HG03060 (cell line): ENCODE data around the gene SEZ6L2.
"Not testable (repeated sequence)": the region's sequence is repeated elsewhere in the genome, so short reads cannot be mapped to it uniquely, and the experiment has no call there.

ENCODE experiments used
- ATAC-seq: cut with Tn5 transposase; IDR thresholded peaks from one replicate; pipeline ENCODE4 v1.9.1; 2021; ENCODE audit warnings: low read depth, moderate number of reproducible peaks; ENCODE audit not compliant: unreplicated experiment

The SEZ6L2 gene

GRCh38 chr16:29899516-29900101 lies at the start of gene SEZ6L2:
SEZ6L2 (minus strand) TSS chr16:29899550; CDS start chr16:29899019, 531 bp downstream.
- no peak for ATAC-seq

- no peak for ATAC-seq
Observed at GRCh38 chr16:29947897-29948296, 48.5 kb upstream of the SEZ6L2 start.

GRCh38 chr16:29943846-29944799 lies 44.8 kb upstream of the SEZ6L2 start:
- ATAC-seq = no peak

- ATAC-seq = no peak
Observed at GRCh38 chr16:29940656-29941055, 41.3 kb upstream of the SEZ6L2 start.

GRCh38 chr16:29931750-29932149 lies 32.4 kb upstream of the SEZ6L2 start:
- not testable (repeated sequence) for ATAC-seq

GRCh38 chr16:29927070-29927905 lies 27.9 kb upstream of the SEZ6L2 start:
- no peak for ATAC-seq

- ATAC-seq = no peak
Observed at GRCh38 chr16:29926711-29927052, 27.3 kb upstream of the SEZ6L2 start.

- peak; percentile 64 for ATAC-seq
Observed at GRCh38 chr16:29925781-29926710, 26.7 kb upstream of the SEZ6L2 start, which contains the start of gene KCTD13. KCTD13 (minus strand) TSS chr16:29926226; CDS start chr16:29926033, 193 bp downstream.

- no peak for ATAC-seq
Observed at GRCh38 chr16:29925105-29925756, 25.9 kb upstream of the SEZ6L2 start.

- ATAC-seq = no peak
Observed at GRCh38 chr16:29922986-29923501, 23.7 kb upstream of the SEZ6L2 start.

GRCh38 chr16:29922326-29922725 lies 23.0 kb upstream of the SEZ6L2 start:
- no peak for ATAC-seq

GRCh38 chr16:29921034-29921385 lies 21.7 kb upstream of the SEZ6L2 start:
- no peak for ATAC-seq

GRCh38 chr16:29920288-29921033 lies 21.1 kb upstream of the SEZ6L2 start:
- no peak for ATAC-seq

GRCh38 chr16:29916979-29917378 lies 17.6 kb upstream of the SEZ6L2 start:
- no peak for ATAC-seq

GRCh38 chr16:29915590-29916247 lies 16.4 kb upstream of the SEZ6L2 start:
- ATAC-seq = no peak

GRCh38 chr16:29913514-29913913 lies 14.2 kb upstream of the SEZ6L2 start:
- ATAC-seq = no peak

- no peak for ATAC-seq
Observed at GRCh38 chr16:29912087-29912486, 12.7 kb upstream of the SEZ6L2 start.

GRCh38 chr16:29911676-29912010 lies 12.3 kb upstream of the SEZ6L2 start:
- ATAC-seq = no peak
